ENCODE data around the gene MAD1L1.

DNA sequence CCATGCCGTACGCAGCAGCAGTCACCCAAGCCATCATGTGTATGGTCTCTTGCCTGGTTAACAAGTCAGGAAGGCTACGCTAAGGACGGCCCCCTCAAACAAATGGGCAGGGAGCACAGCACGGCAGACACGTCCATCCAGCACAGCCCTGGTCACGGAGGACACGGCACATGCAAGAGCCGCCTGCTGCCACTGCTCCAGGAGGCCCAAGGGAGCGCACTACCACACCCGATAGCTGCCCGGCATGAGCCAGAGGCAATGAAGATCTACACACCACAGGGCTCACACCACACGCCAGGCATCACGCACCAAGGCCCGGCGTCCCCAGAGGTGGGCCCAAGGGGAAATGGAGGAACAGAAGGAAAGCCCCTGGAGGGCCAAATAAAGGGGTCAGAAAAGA lies 134.2 kb downstream of the MAD1L1 start:
- TF ChIP-seq POLR2A (IDR thresholded peaks at IDR 0.05; ENCODE audit: control extremely low read depth in 1 of 2, low read depth in 2 of 2, low read length in 2 of 2) (no peak), CHD1 (IDR thresholded peaks at IDR 0.05; ENCODE audit: low read depth, low read length) (no peak), BRCA1 (IDR thresholded peaks at IDR 0.05; ENCODE audit: low read depth, low read length) (no peak), CHD2 (IDR thresholded peaks at IDR 0.05; ENCODE audit: low read length) (no peak), RNF2 (IDR thresholded peaks at IDR 0.05; ENCODE audit: borderline replicate concordance, low read depth, low read length, missing control alignments, poor library complexity, severe bottlenecking) (no peak)
- TF ChIP-seq, protein P1, sequence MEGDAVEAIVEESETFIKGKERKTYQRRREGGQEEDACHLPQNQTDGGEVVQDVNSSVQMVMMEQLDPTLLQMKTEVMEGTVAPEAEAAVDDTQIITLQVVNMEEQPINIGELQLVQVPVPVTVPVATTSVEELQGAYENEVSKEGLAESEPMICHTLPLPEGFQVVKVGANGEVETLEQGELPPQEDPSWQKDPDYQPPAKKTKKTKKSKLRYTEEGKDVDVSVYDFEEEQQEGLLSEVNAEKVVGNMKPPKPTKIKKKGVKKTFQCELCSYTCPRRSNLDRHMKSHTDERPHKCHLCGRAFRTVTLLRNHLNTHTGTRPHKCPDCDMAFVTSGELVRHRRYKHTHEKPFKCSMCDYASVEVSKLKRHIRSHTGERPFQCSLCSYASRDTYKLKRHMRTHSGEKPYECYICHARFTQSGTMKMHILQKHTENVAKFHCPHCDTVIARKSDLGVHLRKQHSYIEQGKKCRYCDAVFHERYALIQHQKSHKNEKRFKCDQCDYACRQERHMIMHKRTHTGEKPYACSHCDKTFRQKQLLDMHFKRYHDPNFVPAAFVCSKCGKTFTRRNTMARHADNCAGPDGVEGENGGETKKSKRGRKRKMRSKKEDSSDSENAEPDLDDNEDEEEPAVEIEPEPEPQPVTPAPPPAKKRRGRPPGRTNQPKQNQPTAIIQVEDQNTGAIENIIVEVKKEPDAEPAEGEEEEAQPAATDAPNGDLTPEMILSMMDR (IDR thresholded peaks at IDR 0.05; ENCODE audit: control extremely low read depth in 1 of 3, insufficient read depth in 1 of 3, low read depth in 1 of 3, low read length in 3 of 3): no peak
- TF ChIP-seq, protein P2, sequence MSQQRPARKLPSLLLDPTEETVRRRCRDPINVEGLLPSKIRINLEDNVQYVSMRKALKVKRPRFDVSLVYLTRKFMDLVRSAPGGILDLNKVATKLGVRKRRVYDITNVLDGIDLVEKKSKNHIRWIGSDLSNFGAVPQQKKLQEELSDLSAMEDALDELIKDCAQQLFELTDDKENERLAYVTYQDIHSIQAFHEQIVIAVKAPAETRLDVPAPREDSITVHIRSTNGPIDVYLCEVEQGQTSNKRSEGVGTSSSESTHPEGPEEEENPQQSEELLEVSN (IDR thresholded peaks at IDR 0.05): no peak
